CD14-positive monocyte (primary cell): ENCODE data around the gene MGAT5B. TPM values are rescaled to one million over a fixed set of nuclear protein-coding genes. Genes with fewer than 3 reads are reported as not detected.

Experiments used
- DNase-seq, 3 donors: peaks; one replicate each; pipeline ENCODE4 v3.0.0-alpha.2; 2011 to 2022
- H2AFZ ChIP-seq: 2 replicates; pipeline ENCODE4 v1.6.0; 2012; ENCODE audit warnings: mild to moderate bottlenecking, low read depth, low read length, inconsistent platforms; ENCODE audit not compliant: insufficient read depth, poor library complexity, severe bottlenecking
- H3K27ac ChIP-seq, 2 donors: 1 replicate in 1 of 2; 2 replicates in 1 of 2; pipeline ENCODE4 v1.5.1; 2012 to 2013; ENCODE audit warnings: low read length in 2 of 2, control low read depth in 1 of 2, inconsistent platforms in 1 of 2, low read depth in 1 of 2, mild to moderate bottlenecking in 1 of 2
- H3K27me3 ChIP-seq, 2 donors: one replicate each; pipeline versions ENCODE4 v1.6.0 to v1.6.1; 2011 to 2013; ENCODE audit warnings: low read length in 2 of 2; ENCODE audit not compliant: control insufficient read depth in 2 of 2, insufficient read depth in 2 of 2
- H3K36me3 ChIP-seq, 2 donors: replicated peaks in 1 of 2; 1 replicate in 1 of 2; 2 replicates in 1 of 2; pipeline versions ENCODE4 v1.5.1 to v1.6.1; 2012 to 2013; ENCODE audit warnings: low read length in 2 of 2, control low read depth in 1 of 2, inconsistent platforms in 1 of 2, mild to moderate bottlenecking in 1 of 2; ENCODE audit not compliant: insufficient read depth in 2 of 2, control insufficient read depth in 1 of 2
- H3K4me1 ChIP-seq, 2 donors: 1 replicate in 1 of 2; 2 replicates in 1 of 2; pipeline versions ENCODE4 v1.5.1 to v1.6.1; 2012 to 2013; ENCODE audit warnings: low read length in 2 of 2, control low read depth in 1 of 2, inconsistent platforms in 1 of 2, mild to moderate bottlenecking in 1 of 2, moderate library complexity in 1 of 2; ENCODE audit not compliant: insufficient read depth in 2 of 2, control insufficient read depth in 1 of 2
- H3K4me2 ChIP-seq: replicated peaks from 2 replicates; pipeline ENCODE3; 2012; ENCODE audit warnings: low read length, moderate library complexity, mild to moderate bottlenecking; ENCODE audit not compliant: poor library complexity, severe bottlenecking; ENCODE audit errors: extremely low read depth
- H3K4me3 ChIP-seq, 3 experiments: fragments of 200-600 bp in 1 of 3; sonication (generic) in 1 of 3; replicated peaks in 1 of 3; 1 replicate in 2 of 3; 2 replicates in 1 of 3; pipeline ENCODE4 v1.5.1; 2011 to 2013; ENCODE audit warnings: low read length in 3 of 3, mild to moderate bottlenecking in 3 of 3, control low read depth in 2 of 3, low read depth in 2 of 3, inconsistent platforms in 1 of 3, moderate library complexity in 1 of 3
- H3K79me2 ChIP-seq: 2 replicates; pipeline ENCODE4 v1.6.0; 2012; ENCODE audit warnings: mild to moderate bottlenecking, control low read depth, inconsistent platforms, low read length, moderate library complexity; ENCODE audit not compliant: insufficient read depth
- H3K9ac ChIP-seq: 2 replicates; pipeline ENCODE4 v1.6.0; 2017; ENCODE audit warnings: low read length, mild to moderate bottlenecking; ENCODE audit not compliant: insufficient read depth, poor library complexity, severe bottlenecking
- H3K9me3 ChIP-seq, 2 donors: replicated peaks in 1 of 2; 1 replicate in 1 of 2; 2 replicates in 1 of 2; pipeline versions ENCODE4 v1.5.1 to v1.6.1; 2012 to 2013; ENCODE audit warnings: low read length in 2 of 2, control low read depth in 1 of 2; ENCODE audit not compliant: control insufficient read depth in 1 of 2, insufficient read depth in 1 of 2
- H4K20me1 ChIP-seq: 2 replicates; pipeline ENCODE4 v1.6.0; 2012; ENCODE audit warnings: mild to moderate bottlenecking, low read length, control low read depth, moderate library complexity; ENCODE audit not compliant: insufficient read depth
- H3K27ac Mint-ChIP-seq, 7 donors: one replicate each; pipeline ENCODE4 v1.8.0; 2020; ENCODE audit warnings: mild to moderate bottlenecking in 7 of 7, mixed read lengths in 7 of 7, moderate library complexity in 6 of 7, inconsistent platforms in 2 of 7
- H3K27me3 Mint-ChIP-seq, 3 donors: one replicate each; pipeline ENCODE4 v1.8.0; 2021 to 2022; ENCODE audit warnings: low read depth in 3 of 3, mild to moderate bottlenecking in 3 of 3, mixed read lengths in 3 of 3, moderate library complexity in 3 of 3, inconsistent platforms in 1 of 3
- H3K36me3 Mint-ChIP-seq, 2 donors: one replicate each; pipeline ENCODE4 v1.8.0; 2020; ENCODE audit warnings: mixed read lengths in 2 of 2, inconsistent platforms in 1 of 2, mild to moderate bottlenecking in 1 of 2
- H3K4me1 Mint-ChIP-seq: one replicate; pipeline ENCODE4 v1.8.0; 2020; ENCODE audit warnings: mild to moderate bottlenecking, mixed read lengths
- H3K4me3 Mint-ChIP-seq, 2 donors: one replicate each; pipeline ENCODE4 v1.8.0; 2020; ENCODE audit warnings: mild to moderate bottlenecking in 2 of 2, mixed read lengths in 2 of 2, moderate library complexity in 1 of 2
- H3K9me3 Mint-ChIP-seq, 7 donors: one replicate each; pipeline ENCODE4 v1.8.0; 2020 to 2022; ENCODE audit warnings: mixed read lengths in 7 of 7, mild to moderate bottlenecking in 6 of 7, moderate library complexity in 6 of 7, inconsistent platforms in 2 of 7
- CTCF ChIP-seq: fragments of 200-600 bp; IDR thresholded peaks from one replicate; pipeline ENCODE4 v1.8.0; 2022; ENCODE audit warnings: antibody characterized with exemption, mild to moderate bottlenecking
- whole genome bisulfite sequencing: methylation state at CpG from one replicate; pipeline ENCODE4 v1.1.5; 2013; ENCODE audit warnings: missing lambda C conversion rate; ENCODE audit not compliant: insufficient coverage; 5-methylcytosine and 5-hydroxymethylcytosine counted together
- intact Hi-C, 2 donors: fragments of 100-400 bp; cut with micrococcal nuclease; formaldehyde crosslinking; loops; one replicate each; pipeline versions ENCODE4 v1.15.0 to v1.15.1; 2023
- polyA plus RNA-seq, 3 donors: library from polyadenylated mRNA; depleted of rRNA in 1 of 3; unstranded in 2 of 3; stranded (reverse) in 1 of 3; fragments of 300-500 nt in 2 of 3; fragments of >200 nt in 1 of 3; fragmentation: Illumina TruSeq in 2 of 3; gene quantifications; 1 replicate in 2 of 3; 2 replicates in 1 of 3; pipeline ENCODE4 v1.2.3, GENCODE V29; 2012 to 2021

MGAT5B gene
- polyA plus RNA-seq, 3 donors: not detected

GRCh38 chr17:76879254-76879653 lies 11.1 kb downstream of the MGAT5B start:
- no peak for TF ChIP-seq CTCF
- Mint-ChIP-seq H3K9me3 (peaks cover 10 to 21% (median 19%) of the 10 kb centered on the region in 7 donors), H3K27ac (no peak overlapping the region), H3K4me1 (no peaks in the 10 kb centered on the region), H3K36me3 (no peaks in the 10 kb centered on the region), H3K4me3 (no peak overlapping the region), H3K27me3 (peaks cover 8 to 12% (median 10%) of the 10 kb centered on the region in 3 donors)
- no peaks in the 10 kb centered on the region for H3K27me3 ChIP-seq
- no peak overlapping the region for H3K4me3 ChIP-seq
- H4K20me1 ChIP-seq: no peaks in the 10 kb centered on the region
- intact Hi-C loops: loop anchor here in 1 of 2 donors (10.0 kb wide), 1 partner anchor 176 kb away; no protein-coding TSS in a partner anchor
- H3K79me2 ChIP-seq: no peaks in the 10 kb centered on the region
- DNase-seq: no peak
- H3K4me1 ChIP-seq: no peaks in the 10 kb centered on the region
- H3K4me2 ChIP-seq: no peak overlapping the region
- H3K27ac ChIP-seq: no peak overlapping the region
- 92% methylated on average over 12 of the region's 14 CpGs for WGBS
- H2AFZ ChIP-seq: no peak overlapping the region
- peaks cover 16 to 25% of the 10 kb centered on the region in 2 donors for H3K9me3 ChIP-seq
- H3K9ac ChIP-seq: no peak overlapping the region
- no peaks in the 10 kb centered on the region for H3K36me3 ChIP-seq

- H3K79me2 ChIP-seq: no peaks in the 10 kb centered on the region
- no peaks in the 10 kb centered on the region for H3K4me1 ChIP-seq
- no peak overlapping the region for H3K9ac ChIP-seq
- Mint-ChIP-seq H3K4me3 (no peak overlapping the region), H3K36me3 (no peaks in the 10 kb centered on the region), H3K9me3 (peaks cover 10 to 19% (median 15%) of the 10 kb centered on the region in 7 donors), H3K4me1 (no peaks in the 10 kb centered on the region), H3K27ac (peak overlapping the region in 1 of 7 donors; percentile 57), H3K27me3 (peaks cover 8 to 11% (median 10%) of the 10 kb centered on the region in 3 donors)
- H3K27ac ChIP-seq: no peak overlapping the region
- H3K4me3 ChIP-seq: no peak overlapping the region
- no peaks in the 10 kb centered on the region for H4K20me1 ChIP-seq
- H3K4me2 ChIP-seq: no peak overlapping the region
- intact Hi-C loops: loop anchor here in 1 of 2 donors (10.0 kb wide), 1 partner anchor 175 kb away; no protein-coding TSS in a partner anchor
- no peak for DNase-seq
- TF ChIP-seq CTCF: no peak
- H3K27me3 ChIP-seq: no peaks in the 10 kb centered on the region
- no peaks in the 10 kb centered on the region for H3K36me3 ChIP-seq
- no CpG with 5 or more reads among the region's 10 CpGs for WGBS
- peaks cover 14 to 21% of the 10 kb centered on the region in 2 donors for H3K9me3 ChIP-seq
- H2AFZ ChIP-seq: no peak overlapping the region
Observed at GRCh38 chr17:76879691-76880090, 11.5 kb downstream of the MGAT5B start.
